MG63 (cell line): ENCODE data around the gene PLSCR3. TPM values are rescaled to one million over a fixed set of nuclear protein-coding genes. Genes with fewer than 3 reads are reported as not detected.
"Not testable (repeated sequence)": the region's sequence is repeated elsewhere in the genome, so short reads cannot be mapped to it uniquely, and the experiment has no call there.

Source experiments
- DNase-seq: peaks from one replicate; pipeline ENCODE4 v3.0.0-alpha.2; 2020
- H3K27me3 ChIP-seq: fragments of 250-450 bp; sonication (Bioruptor Pico); 2 replicates; pipeline ENCODE4 v1.5.1; 2020; ENCODE audit warnings: mild to moderate bottlenecking, moderate library complexity
- H3K36me3 ChIP-seq: fragments of 250-450 bp; sonication (Bioruptor Pico); 2 replicates; pipeline ENCODE4 v1.5.1; 2020; ENCODE audit warnings: mild to moderate bottlenecking, moderate library complexity
- H3K4me3 ChIP-seq: fragments of 250-450 bp; sonication (Bioruptor Pico); 2 replicates; pipeline ENCODE4 v1.5.1; 2020; ENCODE audit warnings: mild to moderate bottlenecking, moderate library complexity
- H3K9me3 ChIP-seq: fragments of 250-450 bp; sonication (Bioruptor Pico); 2 replicates; pipeline ENCODE4 v1.5.1; 2020; ENCODE audit warnings: mild to moderate bottlenecking, moderate library complexity
- total RNA-seq: library from RNA; depleted of rRNA; stranded (reverse); fragments of >200 nt; shearing (Covaris generic); gene quantifications from 2 replicates; pipeline ENCODE4 v1.2.3, GENCODE V29; 2014; ENCODE audit warnings: low replicate concordance

PLSCR3 gene
- total RNA-seq, 1 experiment from 2014 or later, result 7.3 TPM

DNA sequence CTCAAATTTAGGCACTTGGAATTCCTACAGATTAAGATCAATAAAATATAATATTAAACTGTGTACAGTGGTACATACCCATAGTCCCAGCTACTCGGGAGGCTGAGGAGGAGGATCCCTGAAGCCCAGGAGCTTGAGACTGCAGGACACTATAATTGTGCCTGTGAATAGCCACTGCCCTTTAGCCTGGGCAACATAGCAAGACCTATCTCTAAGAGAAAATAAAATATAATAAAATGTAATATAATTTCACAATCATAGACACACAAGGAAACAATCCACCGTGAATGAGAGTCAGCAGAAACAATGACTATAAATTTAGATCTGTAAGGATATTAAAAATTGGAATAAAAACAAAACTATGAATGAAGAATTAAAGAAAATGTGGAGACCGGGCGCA lies 23.5 kb downstream of the PLSCR3 start:
- H3K9me3 ChIP-seq, result no peaks in the 10 kb centered on the region
- no peak for DNase-seq
- H3K36me3 ChIP-seq, result no peaks in the 10 kb centered on the region
- H3K4me3 ChIP-seq, result no peak overlapping the region
- no peaks in the 10 kb centered on the region for H3K27me3 ChIP-seq

DNA sequence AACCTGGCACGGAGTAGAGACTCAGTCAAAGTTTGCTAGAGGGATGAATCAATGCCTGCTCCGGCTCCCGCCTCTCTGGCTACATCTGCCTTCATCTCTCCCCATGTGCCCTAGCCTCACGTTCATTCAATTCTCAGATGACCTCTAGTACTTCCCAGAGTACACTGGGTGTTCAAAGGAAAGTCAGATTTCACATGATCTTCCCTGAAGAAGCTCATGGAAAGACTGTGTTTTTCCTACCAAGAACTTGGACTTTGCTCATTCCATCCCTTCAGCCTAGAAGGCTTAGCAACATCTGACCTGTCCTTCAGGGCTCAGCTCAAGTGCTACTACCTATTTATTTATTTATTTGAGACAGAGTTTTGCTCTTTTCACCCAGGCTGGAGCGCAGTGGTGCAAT lies 24.5 kb downstream of the PLSCR3 start:
- Histone ChIP-seq H3K27me3 (no peaks in the 10 kb centered on the region), H3K36me3 (no peaks in the 10 kb centered on the region), H3K9me3 (no peaks in the 10 kb centered on the region), H3K4me3 (no peak overlapping the region)
- no peak for DNase-seq

DNA sequence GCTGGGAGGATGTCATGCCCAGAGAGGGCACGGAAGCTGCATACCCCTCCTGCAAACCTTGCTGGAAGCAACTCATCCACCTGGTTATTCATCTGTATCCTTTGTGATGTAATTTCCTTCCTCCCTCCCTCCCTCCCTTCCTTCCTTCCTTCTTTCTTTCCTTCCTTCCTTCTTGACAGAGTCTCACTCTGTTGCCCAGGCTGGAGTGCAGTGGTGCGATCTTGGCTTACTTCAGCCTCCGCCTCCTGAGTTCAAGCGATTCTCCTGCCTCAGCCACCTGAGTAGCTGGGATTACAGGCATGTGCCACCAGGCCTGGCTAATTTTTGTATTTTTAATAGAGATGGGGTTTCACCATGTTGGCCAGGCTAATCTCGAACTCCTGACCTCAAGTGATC lies 25.7 kb downstream of the PLSCR3 start:
- not testable (repeated sequence) for H3K36me3 ChIP-seq, H3K4me3 ChIP-seq, H3K9me3 ChIP-seq, DNase-seq, H3K27me3 ChIP-seq

DNA sequence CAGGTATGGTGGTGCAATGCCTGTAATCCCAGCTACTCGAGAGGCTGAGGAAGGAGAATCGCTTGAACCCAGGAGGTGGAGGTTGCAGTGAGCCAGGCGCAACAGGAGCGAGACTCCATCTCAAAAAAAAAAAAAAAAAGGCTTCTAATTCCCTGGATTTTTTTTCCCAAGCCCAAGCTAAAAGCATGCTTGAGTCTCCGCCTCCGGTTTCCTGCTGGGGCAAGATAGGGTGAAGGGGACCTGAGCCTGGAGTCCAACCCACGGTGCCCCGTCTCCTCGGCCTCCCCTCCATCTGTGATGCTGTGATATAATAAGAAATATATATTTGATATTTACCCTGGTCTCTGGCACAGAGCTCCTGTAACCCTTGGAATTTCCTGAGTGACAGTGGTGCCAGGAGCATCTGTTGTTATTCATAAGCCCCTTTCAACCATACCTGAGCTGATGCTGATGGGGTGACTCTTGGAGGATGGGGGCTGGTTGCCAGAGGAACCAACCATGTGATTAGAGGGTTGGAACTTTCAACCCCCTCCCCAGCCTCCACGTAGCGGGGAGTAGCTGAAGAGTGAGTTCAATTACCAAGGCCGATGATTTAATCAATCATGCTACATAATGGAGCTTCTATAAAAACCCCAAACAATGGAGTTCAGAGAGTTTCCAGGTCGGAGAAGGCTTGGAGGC lies 26.3 kb downstream of the PLSCR3 start:
- no peaks in the 10 kb centered on the region for H3K27me3 ChIP-seq
- no peak overlapping the region for H3K4me3 ChIP-seq
- DNase-seq, result no peak
- H3K36me3 ChIP-seq, result no peaks in the 10 kb centered on the region
- no peaks in the 10 kb centered on the region for H3K9me3 ChIP-seq

DNA sequence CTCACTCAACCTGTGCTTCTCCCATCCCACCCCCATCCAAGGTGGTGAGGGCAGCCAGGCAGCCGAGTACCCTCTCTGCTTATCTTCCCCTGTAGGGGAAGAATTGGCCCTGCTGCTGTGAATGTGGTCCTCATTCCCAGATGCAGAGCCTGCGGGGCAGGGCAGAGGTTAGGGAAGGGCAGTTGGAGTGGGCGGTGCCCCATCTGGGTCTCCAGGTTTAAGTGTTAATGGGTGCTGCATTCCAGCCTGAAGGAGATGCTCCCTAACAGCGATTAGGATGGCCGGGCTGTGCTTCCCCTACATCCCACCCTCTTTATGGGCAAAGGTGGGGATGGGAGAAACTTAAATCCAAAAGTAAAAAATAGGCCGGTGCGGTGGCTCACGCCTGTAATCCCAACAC lies 27.2 kb downstream of the PLSCR3 start:
- DNase-seq, result no peak
- Histone ChIP-seq H3K36me3 (no peaks in the 10 kb centered on the region), H3K4me3 (no peak overlapping the region), H3K27me3 (no peaks in the 10 kb centered on the region), H3K9me3 (no peaks in the 10 kb centered on the region)

DNA sequence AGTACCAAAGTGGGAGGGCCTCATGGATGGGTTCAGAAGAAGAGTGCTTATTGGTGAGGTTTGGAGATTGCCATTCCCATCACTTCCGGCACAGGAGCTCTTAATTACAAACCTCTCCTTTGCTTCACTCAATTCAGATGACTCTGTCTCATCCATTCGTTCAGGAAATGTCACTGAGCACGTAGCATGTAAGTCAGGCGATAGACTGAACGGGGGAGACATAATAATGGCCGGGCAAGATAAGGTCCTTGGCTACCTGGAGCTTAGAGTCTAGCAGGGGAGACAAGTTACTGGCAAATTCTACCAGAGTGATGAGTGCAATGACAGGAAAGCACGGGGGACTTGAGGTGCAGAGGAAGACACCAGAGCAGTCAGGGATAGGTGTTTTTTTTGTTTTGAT lies 28.4 kb downstream of the PLSCR3 start:
- not testable (repeated sequence) for H3K9me3 ChIP-seq, H3K27me3 ChIP-seq, H3K36me3 ChIP-seq, DNase-seq, H3K4me3 ChIP-seq

DNA sequence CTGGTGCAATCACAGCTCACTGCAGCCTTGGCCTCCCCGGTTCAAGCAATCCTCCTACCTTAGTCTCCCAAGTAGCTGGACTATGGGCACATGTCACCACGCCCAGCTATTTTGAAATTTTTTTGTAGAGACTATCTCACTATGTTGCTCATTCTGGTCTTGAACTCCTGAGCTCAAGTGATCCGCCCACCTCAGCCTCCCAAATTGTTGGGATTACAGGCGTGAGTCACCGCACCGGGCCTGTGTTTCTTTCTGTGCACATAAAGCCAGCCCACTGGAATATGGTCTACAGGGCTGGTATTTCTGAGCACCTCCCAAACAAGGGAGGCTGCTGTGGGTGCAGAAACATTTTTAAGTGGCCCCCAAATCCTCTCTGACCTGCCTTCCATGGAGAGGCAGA lies 31.0 kb downstream of the PLSCR3 start:
- no peaks in the 10 kb centered on the region for H3K27me3 ChIP-seq
- H3K4me3 ChIP-seq, result no peak overlapping the region
- H3K9me3 ChIP-seq, result no peaks in the 10 kb centered on the region
- H3K36me3 ChIP-seq, result no peaks in the 10 kb centered on the region
- DNase-seq, result peak; percentile 57

DNA sequence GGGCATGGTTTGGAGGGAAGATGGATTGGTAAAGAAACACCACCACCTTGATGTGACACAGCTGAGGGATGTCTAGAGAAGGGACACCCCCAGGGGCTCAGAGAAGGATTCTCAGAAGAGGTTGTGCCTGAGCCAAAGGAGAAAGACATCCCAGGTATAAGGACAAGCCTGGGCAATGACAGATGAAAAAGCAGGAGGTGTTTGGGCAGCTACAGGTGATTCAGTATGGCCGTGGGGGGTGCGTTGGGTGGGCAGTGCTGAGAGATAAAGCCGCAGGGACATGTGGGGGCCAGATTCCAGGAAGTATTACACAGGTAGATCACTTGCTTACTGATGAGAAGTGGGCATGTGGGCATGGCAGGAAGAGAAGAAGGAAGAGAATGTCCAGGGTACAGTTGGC lies 32.4 kb downstream of the PLSCR3 start:
- DNase-seq, result no peak
- H3K36me3 ChIP-seq, result no peaks in the 10 kb centered on the region
- H3K9me3 ChIP-seq, result no peaks in the 10 kb centered on the region
- no peaks in the 10 kb centered on the region for H3K27me3 ChIP-seq
- no peak overlapping the region for H3K4me3 ChIP-seq

DNA sequence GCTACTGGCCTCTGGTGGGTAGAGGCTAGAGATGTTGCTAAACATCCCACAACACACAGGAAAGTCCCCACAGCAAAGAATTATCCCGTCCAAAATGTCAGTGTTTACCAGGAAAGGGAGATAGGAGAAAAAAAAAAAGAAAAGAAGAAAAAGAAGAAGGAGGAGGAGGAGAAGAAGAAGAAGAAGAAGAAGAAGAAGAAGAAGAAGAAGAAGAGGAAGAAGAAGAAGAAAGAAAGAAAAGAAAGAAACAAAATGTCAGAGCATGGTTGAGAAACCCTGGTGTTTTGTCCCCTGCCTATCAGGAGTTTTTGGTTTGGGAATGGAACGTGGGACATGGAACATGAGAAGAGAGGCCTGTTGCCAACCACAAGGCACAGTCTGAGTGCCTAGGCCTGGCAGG lies 36.9 kb downstream of the PLSCR3 start:
- no peak for DNase-seq
- Histone ChIP-seq H3K36me3 (no peaks in the 10 kb centered on the region), H3K27me3 (no peaks in the 10 kb centered on the region), H3K9me3 (no peaks in the 10 kb centered on the region), H3K4me3 (no peak overlapping the region)

DNA sequence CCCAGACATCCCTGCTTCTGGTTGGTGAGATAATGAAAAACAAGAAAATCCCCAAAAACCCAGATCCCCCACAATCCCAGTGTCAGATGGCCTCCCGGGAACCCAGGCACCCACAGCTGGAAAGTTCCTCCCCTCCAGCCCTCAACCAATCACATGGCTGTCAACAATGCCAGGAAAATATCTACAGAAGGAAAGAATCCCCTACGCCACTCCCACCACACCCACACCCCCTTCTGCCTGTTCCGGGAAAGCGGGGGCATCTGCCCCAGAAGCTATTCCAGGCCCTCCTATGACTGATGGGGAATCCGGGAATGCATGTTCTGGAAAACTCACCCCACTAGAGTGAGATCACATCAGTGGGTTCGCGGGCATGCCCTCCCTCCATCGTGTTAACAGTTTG lies 37.6 kb downstream of the PLSCR3 start:
- no peaks in the 10 kb centered on the region for H3K27me3 ChIP-seq
- DNase-seq, result no peak
- H3K36me3 ChIP-seq, result no peaks in the 10 kb centered on the region
- no peak overlapping the region for H3K4me3 ChIP-seq
- no peaks in the 10 kb centered on the region for H3K9me3 ChIP-seq

DNA sequence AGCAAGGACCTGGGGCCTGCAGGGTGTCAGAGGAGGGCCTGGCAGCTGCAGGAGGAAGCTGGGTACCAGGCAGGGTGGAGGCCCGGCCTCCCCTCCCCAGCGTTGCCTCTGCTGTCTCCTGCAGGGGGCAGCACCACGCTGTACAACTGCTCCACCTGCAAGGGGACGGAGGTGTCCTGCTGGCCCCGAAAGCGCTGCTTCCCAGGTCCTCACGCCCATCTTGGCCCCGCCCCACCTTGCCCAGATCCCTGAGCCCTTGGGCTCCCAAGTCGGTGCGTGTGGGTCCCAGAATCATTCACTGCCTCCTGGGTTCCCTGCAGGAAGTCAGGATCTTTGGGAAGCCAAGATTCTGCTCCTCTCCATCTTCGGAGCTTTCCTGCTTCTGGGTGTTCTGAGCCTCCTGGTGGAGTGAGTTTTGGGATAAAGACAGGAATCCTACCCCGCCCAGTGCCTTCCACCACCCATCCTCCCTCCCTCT lies 38.2 kb downstream of the PLSCR3 start:
- H3K27me3 ChIP-seq, result no peaks in the 10 kb centered on the region
- no peaks in the 10 kb centered on the region for H3K36me3 ChIP-seq
- DNase-seq, result peak; percentile 54
- no peak overlapping the region for H3K4me3 ChIP-seq
- no peaks in the 10 kb centered on the region for H3K9me3 ChIP-seq

DNA sequence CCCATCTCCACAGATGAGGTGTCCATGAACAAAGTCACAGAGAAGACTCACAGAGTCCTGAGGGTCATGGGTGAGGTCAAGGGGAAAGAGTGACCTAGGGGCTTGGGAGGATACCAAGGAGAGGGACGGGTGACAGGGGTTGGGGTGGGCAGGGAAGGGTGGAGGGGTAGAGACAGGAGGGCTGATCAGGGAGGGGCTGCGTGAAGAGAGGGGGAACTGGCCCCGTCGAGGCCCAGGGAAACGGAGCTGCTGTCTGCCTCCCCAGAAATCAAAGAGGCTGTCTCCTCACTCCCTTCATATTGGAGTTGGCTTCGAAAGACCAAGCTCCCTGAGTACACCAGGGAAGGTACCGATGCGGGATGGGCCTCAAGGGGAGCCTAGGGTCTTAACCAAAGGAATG lies 38.8 kb downstream of the PLSCR3 start:
- no peak for DNase-seq
- Histone ChIP-seq H3K27me3 (no peaks in the 10 kb centered on the region), H3K36me3 (no peaks in the 10 kb centered on the region), H3K4me3 (no peak overlapping the region), H3K9me3 (no peaks in the 10 kb centered on the region)

DNA sequence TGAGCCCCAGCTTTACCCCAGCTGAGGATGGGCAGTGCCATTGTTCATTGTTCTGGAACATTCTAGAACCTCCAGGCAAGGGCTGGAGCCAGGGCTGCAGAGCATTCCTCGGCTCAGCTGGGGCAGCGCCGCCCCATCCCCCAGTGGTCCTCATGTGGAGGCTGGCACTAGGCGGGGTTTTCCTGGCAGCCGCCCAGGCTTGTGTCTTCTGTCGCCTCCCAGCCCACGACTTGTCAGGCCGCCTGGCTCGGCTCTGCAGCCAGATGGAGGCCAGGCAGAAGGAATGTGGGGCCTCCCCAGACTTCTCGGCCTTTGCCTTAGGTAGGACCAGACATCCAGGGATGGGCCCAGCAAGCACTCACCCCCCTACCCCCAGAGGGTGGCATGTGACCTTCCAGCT lies 39.3 kb downstream of the PLSCR3 start, which contains the start of gene TMEM95:
TMEM95 (plus strand) TSS at position 104 of the 400 bp plus-strand sequence; CDS start at position 153, 49 bp downstream.
- no peak within 1 kb of the TSS for H3K4me3 ChIP-seq

DNA sequence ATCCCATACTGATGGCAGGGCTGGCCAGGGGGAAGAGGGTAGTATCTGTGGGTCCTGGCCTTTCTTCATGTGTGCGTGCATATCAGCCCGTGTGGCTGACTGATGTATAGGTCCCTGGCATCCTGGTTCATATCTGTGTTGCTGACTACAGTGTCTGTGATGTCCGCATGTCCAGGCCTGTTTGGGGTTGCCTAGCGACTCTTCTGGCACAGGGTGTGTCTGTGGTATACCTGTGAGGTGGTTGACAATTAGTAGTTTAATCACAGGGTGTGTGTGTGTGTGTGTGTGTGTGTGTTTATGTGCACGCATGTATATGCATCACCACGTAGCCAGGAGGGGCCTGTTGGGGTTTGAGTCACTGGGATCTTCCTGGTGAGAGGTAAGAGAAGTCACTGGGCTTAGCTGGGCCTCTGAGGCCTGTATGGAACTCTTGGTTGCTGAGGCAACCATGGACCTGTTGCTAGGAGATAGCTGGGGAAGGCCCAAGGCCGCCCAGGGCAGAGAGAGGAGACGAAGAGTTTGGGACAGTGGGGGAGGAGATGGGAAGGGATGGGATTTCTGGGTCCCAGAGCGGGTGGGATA lies 40.0 kb downstream of the PLSCR3 start:
- H3K36me3 ChIP-seq, result no peaks in the 10 kb centered on the region
- no peak overlapping the region for H3K4me3 ChIP-seq
- no peaks in the 10 kb centered on the region for H3K9me3 ChIP-seq
- no peak for DNase-seq
- no peaks in the 10 kb centered on the region for H3K27me3 ChIP-seq

More for the DNA sequence above, 39.3 kb downstream of the PLSCR3 start, which contains the start of gene TMEM95:
- Histone ChIP-seq H3K36me3 (no peaks in the 10 kb centered on the region), H3K9me3 (no peaks in the 10 kb centered on the region), H3K27me3 (no peaks in the 10 kb centered on the region)
- no peak for DNase-seq

DNA sequence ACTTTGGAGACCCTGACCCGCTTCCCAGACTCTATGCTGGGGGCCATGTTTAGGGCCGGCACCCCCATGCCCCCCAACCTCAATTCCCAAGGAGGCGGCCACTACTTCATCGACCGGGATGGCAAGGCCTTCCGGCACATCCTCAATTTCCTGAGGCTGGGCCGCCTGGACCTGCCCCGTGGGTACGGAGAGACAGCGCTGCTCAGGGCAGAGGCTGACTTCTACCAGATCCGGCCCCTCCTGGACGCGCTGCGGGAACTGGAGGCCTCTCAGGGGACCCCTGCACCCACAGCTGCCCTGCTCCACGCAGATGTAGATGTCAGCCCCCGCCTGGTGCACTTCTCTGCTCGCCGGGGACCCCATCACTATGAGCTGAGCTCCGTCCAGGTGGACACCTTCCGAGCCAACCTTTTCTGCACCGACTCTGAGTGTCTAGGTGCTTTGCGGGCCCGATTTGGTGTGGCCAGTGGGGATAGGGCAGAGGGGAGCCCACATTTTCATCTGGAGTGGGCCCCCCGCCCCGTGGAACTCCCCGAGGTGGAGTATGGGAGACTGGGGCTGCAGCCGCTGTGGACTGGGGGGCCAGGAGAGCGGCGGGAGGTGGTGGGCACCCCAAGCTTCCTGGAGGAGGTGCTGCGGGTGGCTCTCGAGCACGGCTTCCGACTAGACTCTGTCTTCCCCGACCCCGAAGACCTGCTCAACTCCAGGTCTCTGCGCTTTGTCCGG lies 41.3 kb downstream of the PLSCR3 start:
- Histone ChIP-seq H3K27me3 (no peaks in the 10 kb centered on the region), H3K4me3 (peak overlapping the region; percentile 82; the same call in 1 of the 2 replicates), H3K9me3 (no peaks in the 10 kb centered on the region), H3K36me3 (no peaks in the 10 kb centered on the region)
- DNase-seq, result no peak

DNA sequence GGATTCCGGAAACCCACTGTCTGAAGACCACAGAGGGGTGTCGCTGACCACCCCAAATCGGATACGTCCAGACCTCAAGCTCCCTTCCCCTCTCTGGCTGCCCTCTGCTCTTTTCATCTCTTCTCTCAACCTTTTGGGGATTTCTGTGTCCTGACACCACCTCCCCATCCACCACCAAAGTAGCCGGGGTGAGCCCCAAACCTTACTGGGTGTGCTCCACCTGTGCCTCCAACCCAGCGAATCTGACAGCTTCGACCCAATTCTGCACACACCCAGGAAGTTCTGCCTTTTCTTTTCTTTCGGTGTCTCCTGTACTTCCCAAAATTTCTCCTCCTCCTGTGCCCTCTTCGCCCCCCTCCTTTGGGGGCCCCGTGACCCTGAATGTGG lies 41.8 kb downstream of the PLSCR3 start:
- Histone ChIP-seq H3K4me3 (peak overlapping the region; percentile 82), H3K9me3 (no peaks in the 10 kb centered on the region), H3K27me3 (no peaks in the 10 kb centered on the region), H3K36me3 (no peaks in the 10 kb centered on the region)
- DNase-seq, result no peak

DNA sequence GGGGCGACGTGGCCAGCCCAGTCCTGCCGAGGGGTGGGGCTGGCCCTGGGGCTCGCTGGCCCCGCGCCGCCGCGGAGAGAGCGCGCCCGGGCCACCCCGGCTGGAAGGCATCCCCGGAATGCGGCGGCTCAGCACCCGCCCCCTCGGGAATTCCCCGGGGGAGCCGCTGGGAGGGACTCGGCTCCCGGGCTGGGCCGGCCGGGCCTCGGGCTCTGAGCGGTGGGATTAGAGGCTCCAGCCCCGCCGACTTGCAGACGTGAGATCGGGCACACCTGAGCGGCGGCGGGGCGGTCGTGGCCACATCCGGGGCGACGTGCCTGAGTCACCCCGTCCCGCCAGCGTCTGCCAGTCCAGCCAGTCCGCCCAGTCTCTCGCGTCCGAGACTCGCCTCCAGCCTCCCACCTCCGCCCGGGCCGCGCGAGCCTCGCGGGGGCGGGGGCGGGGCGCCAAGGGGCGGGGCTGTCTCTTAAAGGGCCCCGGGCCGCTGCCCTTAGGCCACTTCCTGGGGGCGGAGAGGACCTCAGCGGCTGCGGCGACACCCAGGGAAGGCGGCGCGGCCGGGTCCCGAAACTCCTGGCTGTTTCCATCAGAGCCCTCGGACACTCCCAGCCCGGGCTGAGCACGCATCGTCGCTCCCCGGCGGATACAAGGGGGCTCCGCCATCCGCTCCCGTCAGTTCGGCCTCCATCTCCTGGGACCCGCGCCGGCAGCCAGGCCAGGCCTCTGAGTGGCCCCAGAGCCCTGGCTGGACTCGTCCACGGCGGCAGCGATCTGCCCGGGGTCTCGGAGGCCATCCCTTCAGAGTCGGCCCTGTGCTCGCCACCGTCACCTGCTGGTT lies 42.4 kb downstream of the PLSCR3 start, which contains the start of gene KCTD11:
KCTD11 (plus strand) TSS at position 498 of the 838 bp plus-strand sequence.
- Histone ChIP-seq H3K9me3 (no peaks in the 10 kb centered on the region), H3K27me3 (no peaks in the 10 kb centered on the region), H3K36me3 (no peaks in the 10 kb centered on the region), H3K4me3 (peak within 1 kb of the TSS; percentile 82)
- DNase-seq, result peak; percentile 92
